Common myeloid progenitor, CD34-positive (primary cell): ENCODE measurements around the gene DYNLT4.
"Not testable (repeated sequence)": the region's sequence is repeated elsewhere in the genome, so short reads cannot be mapped to it uniquely, and the experiment has no call there.

Experiments
- CTCF ChIA-PET: fragments of 350-600 bp; sonication (Branson Sonifier 250); formaldehyde crosslinking; loops from one replicate; lab custom pipeline; 2021; ENCODE audit warnings: antibody characterized with exemption; lab: Charles Lee
- POLR2A ChIA-PET: fragments of 350-600 bp; sonication (Branson Sonifier 250); formaldehyde crosslinking; loops from one replicate; lab custom pipeline; 2021; ENCODE audit warnings: antibody characterized with exemption; lab: Charles Lee
- DNase-seq, 3 donors: peaks; one replicate each; pipeline versions ENCODE4 v3.0.0 to v3.0.0-alpha.2; 2013
- H3K27ac ChIP-seq, 2 experiments: 1 replicate in 1 of 2; 2 replicates in 1 of 2; pipeline ENCODE4 v1.7.0; 2013; ENCODE audit warnings: inconsistent platforms in 2 of 2, low read length in 2 of 2, mild to moderate bottlenecking in 2 of 2, low read depth in 1 of 2, moderate library complexity in 1 of 2; ENCODE audit not compliant: severe bottlenecking in 2 of 2, insufficient read depth in 1 of 2, poor library complexity in 1 of 2
- H3K27me3 ChIP-seq, 5 experiments: replicated peaks in 2 of 5; 1 replicate in 3 of 5; 2 replicates in 2 of 5; pipeline versions ENCODE4 v1.6.1 to v1.7.0; 2013; ENCODE audit warnings: low read length in 4 of 5, mild to moderate bottlenecking in 2 of 5, moderate library complexity in 2 of 5, inconsistent platforms in 1 of 5; ENCODE audit not compliant: insufficient read depth in 5 of 5, control insufficient read depth in 4 of 5
- H3K36me3 ChIP-seq, 4 experiments: 1 replicate in 2 of 4; 2 replicates in 2 of 4; pipeline versions ENCODE4 v1.6.1 to v1.7.0; 2013; ENCODE audit warnings: low read length in 3 of 4, control low read depth in 1 of 4, mild to moderate bottlenecking in 1 of 4; ENCODE audit not compliant: control insufficient read depth in 4 of 4, insufficient read depth in 4 of 4
- H3K4me1 ChIP-seq, 4 experiments: 1 replicate in 3 of 4; 2 replicates in 1 of 4; pipeline versions ENCODE4 v1.6.1 to v1.7.1; 2013; ENCODE audit warnings: low read length in 3 of 4, mild to moderate bottlenecking in 3 of 4, control low read depth in 1 of 4, inconsistent platforms in 1 of 4, moderate library complexity in 1 of 4; ENCODE audit not compliant: control insufficient read depth in 4 of 4, insufficient read depth in 4 of 4; ENCODE audit errors: control extremely low read depth in 1 of 4
- H3K4me3 ChIP-seq, 7 experiments: 1 replicate in 4 of 7; 2 replicates in 3 of 7; pipeline versions ENCODE4 v1.5.1 to v1.7.0; 2013; ENCODE audit warnings: mild to moderate bottlenecking in 7 of 7, low read length in 6 of 7, moderate library complexity in 6 of 7, inconsistent platforms in 2 of 7, low read depth in 2 of 7, control low read depth in 1 of 7; ENCODE audit not compliant: insufficient read depth in 4 of 7, control insufficient read depth in 1 of 7; ENCODE audit errors: extremely low read depth in 1 of 7
- H3K9me3 ChIP-seq, 5 experiments: 1 replicate in 4 of 5; 2 replicates in 1 of 5; pipeline versions ENCODE4 v1.6.1 to v1.7.1; 2013; ENCODE audit warnings: low read length in 4 of 5, mild to moderate bottlenecking in 2 of 5, inconsistent platforms in 1 of 5, low read depth in 1 of 5, moderate library complexity in 1 of 5; ENCODE audit not compliant: control insufficient read depth in 4 of 5, insufficient read depth in 2 of 5; ENCODE audit errors: control extremely low read depth in 1 of 5
- WGBS: methylation state at CpG from one replicate; pipeline ENCODE4 v1.1.5; 2013; ENCODE audit not compliant: insufficient coverage; 5-methylcytosine and 5-hydroxymethylcytosine counted together

DYNLT4 gene

GRCh38 chr1:44775078-44775929 lies 31.8 kb downstream of the DYNLT4 start, which contains the start of gene RPS8:
Gene RPS8 (plus strand): TSS chr1:44775540. CDS start chr1:44775597, 57 bp downstream.
- H3K4me3 ChIP-seq, result peak within 1 kb of the TSS; percentile 68 to 93 (median 86)

GRCh38 chr1:44766421-44766820 lies 40.7 kb downstream of the DYNLT4 start:
- H3K4me3 ChIP-seq, H3K9me3 ChIP-seq, H3K27me3 ChIP-seq, H3K4me1 ChIP-seq, DNase-seq, H3K27ac ChIP-seq: not testable (repeated sequence)
- POLR2A ChIA-PET, result interaction anchor here (0.6 kb wide), 1 partner anchor 86 kb away, joined by 3 read pairs; no protein-coding TSS in a partner anchor
- peaks cover 8 to 47% (median 28%) of the 10 kb centered on the region in 4 experiments for H3K36me3 ChIP-seq
- CTCF ChIA-PET, result interaction anchor here (0.7 to 1.9 kb wide), 6 partner anchors 12 to 53 kb away, joined by 3 to 6 read pairs (median 3); partner anchors contain the start of gene RNU5D-1
- WGBS, result 99% methylated on average over 6 of the region's 6 CpGs

More at GRCh38 chr1:44775078-44775929, 31.8 kb downstream of the DYNLT4 start, which contains the start of gene RPS8:
- ChIA-PET POLR2A (interaction anchor here (0.6 to 2.5 kb wide), 11 partner anchors 10 to 792 kb away, joined by 3 to 23 read pairs (median 6); partner anchors contain the start of genes PLK3 and RNU5D-1), CTCF (interaction anchor here (1.1 to 1.8 kb wide), 7 partner anchors 10 to 718 kb away, joined by 3 to 6 read pairs (median 4); partner anchors contain the start of gene RNU5D-1)
- Histone ChIP-seq H3K9me3 (no peaks in the 10 kb centered on the region), H3K36me3 (peaks cover 0 to 39% (median 26%) of the 10 kb centered on the region in 4 experiments), H3K27ac (peak within 1 kb of the TSS; percentile 90 to 96), H3K4me1 (peaks cover 0 to 34% (median 29%) of the 10 kb centered on the region in 4 experiments), H3K27me3 (no peaks in the 10 kb centered on the region)
- DNase-seq, result peak; percentile 94 to 96 (median 95)
- under 1% methylated on average over 57 of the region's 65 CpGs for WGBS

- Histone ChIP-seq H3K36me3 (peaks cover 12 to 69% (median 51%) of the 10 kb centered on the region in 4 experiments), H3K27ac (no peak overlapping the region), H3K9me3 (no peaks in the 10 kb centered on the region), H3K4me3 (no peak overlapping the region), H3K27me3 (no peaks in the 10 kb centered on the region), H3K4me1 (no peaks in the 10 kb centered on the region)
- no peak for DNase-seq
- WGBS, result 100% methylated on average over 2 of the region's 3 CpGs
- CTCF ChIA-PET, result interaction anchor here (0.5 kb wide), 1 partner anchor 16 kb away, joined by 3 read pairs; no protein-coding TSS in a partner anchor
- POLR2A ChIA-PET, result interaction anchor here (0.5 to 1.7 kb wide), 2 partner anchors 15 to 34 kb away, joined by 3 to 6 read pairs; partner anchors contain the start of gene RPS8
These were observed 46.3 kb downstream of the DYNLT4 start for GRCh38 chr1:44760876-44761275.

- POLR2A ChIA-PET, result interaction anchor here (0.6 to 1.7 kb wide), 2 partner anchors 16 to 568 kb away, joined by 3 to 6 read pairs; partner anchors contain the start of gene RPS8
- H3K36me3 ChIP-seq, result peaks cover 17 to 84% (median 63%) of the 10 kb centered on the region in 4 experiments
- CTCF ChIA-PET, result interaction anchor here (1.1 to 1.8 kb wide), 2 partner anchors 12 to 34 kb away, joined by 3 to 4 read pairs; no protein-coding TSS in a partner anchor
These were observed 48.1 kb downstream of the DYNLT4 start for GRCh38 chr1:44759077-44759476.

GRCh38 chr1:44757420-44757819 lies 49.7 kb downstream of the DYNLT4 start:
- H3K4me1 ChIP-seq, result peaks cover 0 to 3% (median 0%) of the 10 kb centered on the region in 4 experiments
- ChIA-PET POLR2A (no interaction called here), CTCF (no interaction called here)
- no peak overlapping the region for H3K27ac ChIP-seq
- WGBS, result 75% methylated on average over 1 of the region's 2 CpGs
- peaks cover 19 to 87% (median 57%) of the 10 kb centered on the region in 4 experiments for H3K36me3 ChIP-seq
- H3K4me3 ChIP-seq, result no peak overlapping the region
- H3K9me3 ChIP-seq, result no peaks in the 10 kb centered on the region
- no peak for DNase-seq
- H3K27me3 ChIP-seq, result no peaks in the 10 kb centered on the region

More at GRCh38 chr1:44759077-44759476, 48.1 kb downstream of the DYNLT4 start:
- H3K4me1 ChIP-seq, result no peaks in the 10 kb centered on the region
- WGBS, result 95% methylated on average over 11 of the region's 11 CpGs
- no peak overlapping the region for H3K4me3 ChIP-seq
- no peaks in the 10 kb centered on the region for H3K27me3 ChIP-seq
- no peak for DNase-seq
- no peaks in the 10 kb centered on the region for H3K9me3 ChIP-seq
- H3K27ac ChIP-seq, result no peak overlapping the region
